GM18499 (cell line): ENCODE measurements around the gene EIF4A3.
"Not testable (repeated sequence)": the region's sequence is repeated elsewhere in the genome, so short reads cannot be mapped to it uniquely, and the experiment has no call there.

Experiments used
- ATAC-seq: cut with Tn5 transposase; IDR thresholded peaks from one replicate; pipeline ENCODE4 v1.9.1; 2021; ENCODE audit warnings: moderate number of reproducible peaks; ENCODE audit not compliant: insufficient read depth, unreplicated experiment

The EIF4A3 gene

GRCh38 chr17:80103449-80104085 lies 43.4 kb downstream of the EIF4A3 start:
- no peak for ATAC-seq

- no peak for ATAC-seq
These were observed 44.1 kb downstream of the EIF4A3 start for GRCh38 chr17:80102664-80103448.

DNA sequence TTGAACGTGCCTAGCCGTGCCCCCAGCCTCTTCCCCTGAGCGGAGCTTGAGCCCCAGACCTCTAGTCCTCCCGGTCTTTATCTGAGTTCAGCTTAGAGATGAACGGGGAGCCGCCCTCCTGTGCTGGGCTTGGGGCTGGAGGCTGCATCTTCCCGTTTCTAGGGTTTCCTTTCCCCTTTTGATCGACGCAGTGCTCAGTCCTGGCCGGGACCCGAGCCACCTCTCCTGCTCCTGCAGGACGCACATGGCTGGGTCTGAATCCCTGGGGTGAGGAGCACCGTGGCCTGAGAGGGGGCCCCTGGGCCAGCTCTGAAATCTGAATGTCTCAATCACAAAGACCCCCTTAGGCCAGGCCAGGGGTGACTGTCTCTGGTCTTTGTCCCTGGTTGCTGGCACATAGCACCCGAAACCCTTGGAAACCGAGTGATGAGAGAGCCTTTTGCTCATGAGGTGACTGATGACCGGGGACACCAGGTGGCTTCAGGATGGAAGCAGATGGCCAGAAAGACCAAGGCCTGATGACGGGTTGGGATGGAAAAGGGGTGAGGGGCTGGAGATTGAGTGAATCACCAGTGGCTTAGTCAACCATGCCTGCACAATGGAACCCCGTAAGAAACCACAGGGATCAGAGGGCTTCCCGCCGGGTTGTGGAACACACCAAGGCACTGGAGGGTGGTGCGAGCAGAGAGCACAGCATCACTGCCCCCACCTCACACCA lies 44.8 kb downstream of the EIF4A3 start:
- ATAC-seq, result no peak

- no peak for ATAC-seq
These were observed 45.6 kb downstream of the EIF4A3 start, which contains the start of gene GAA for GRCh38 chr17:80101011-80101945. GAA (plus strand) TSS chr17:80101581; CDS start chr17:80104587, 3,006 bp downstream.

GRCh38 chr17:80100035-80100323 lies 46.9 kb downstream of the EIF4A3 start:
- no peak for ATAC-seq

DNA sequence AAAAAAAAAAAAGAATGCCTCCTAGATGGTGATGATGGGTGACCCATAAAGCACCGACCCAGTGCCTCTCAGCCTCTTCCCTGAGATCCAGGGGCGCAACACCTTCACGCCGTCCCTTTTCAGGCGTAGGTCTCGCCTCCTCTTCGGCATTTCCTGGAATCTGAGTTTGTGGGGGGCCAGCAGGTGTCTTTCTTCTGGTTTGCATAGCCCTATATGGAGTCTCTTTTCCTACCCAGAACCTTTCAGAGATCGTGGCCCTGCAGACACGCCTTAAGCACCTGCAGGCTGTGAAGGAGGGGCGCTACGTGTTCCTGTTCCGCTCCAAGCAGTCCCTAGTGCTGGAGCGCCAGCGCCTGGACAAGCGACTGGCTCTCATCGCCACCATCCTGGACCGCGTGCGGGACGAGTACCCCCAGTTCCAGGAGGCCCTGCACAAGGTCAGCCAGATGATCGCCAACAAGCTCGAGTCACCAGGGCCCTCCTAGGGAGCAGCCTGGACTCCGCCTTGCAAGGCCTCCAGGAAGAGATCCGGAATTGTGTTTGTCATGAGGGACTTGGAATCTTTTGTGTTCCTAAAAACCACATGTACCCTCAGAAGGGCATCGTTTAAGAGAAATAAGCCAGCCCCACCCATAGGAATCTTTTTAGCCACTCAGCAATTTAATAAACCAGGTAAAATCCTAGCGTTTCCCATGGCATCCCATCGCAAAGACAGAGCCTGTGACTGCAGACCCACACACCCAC lies 47.5 kb downstream of the EIF4A3 start:
- no peak for ATAC-seq

DNA sequence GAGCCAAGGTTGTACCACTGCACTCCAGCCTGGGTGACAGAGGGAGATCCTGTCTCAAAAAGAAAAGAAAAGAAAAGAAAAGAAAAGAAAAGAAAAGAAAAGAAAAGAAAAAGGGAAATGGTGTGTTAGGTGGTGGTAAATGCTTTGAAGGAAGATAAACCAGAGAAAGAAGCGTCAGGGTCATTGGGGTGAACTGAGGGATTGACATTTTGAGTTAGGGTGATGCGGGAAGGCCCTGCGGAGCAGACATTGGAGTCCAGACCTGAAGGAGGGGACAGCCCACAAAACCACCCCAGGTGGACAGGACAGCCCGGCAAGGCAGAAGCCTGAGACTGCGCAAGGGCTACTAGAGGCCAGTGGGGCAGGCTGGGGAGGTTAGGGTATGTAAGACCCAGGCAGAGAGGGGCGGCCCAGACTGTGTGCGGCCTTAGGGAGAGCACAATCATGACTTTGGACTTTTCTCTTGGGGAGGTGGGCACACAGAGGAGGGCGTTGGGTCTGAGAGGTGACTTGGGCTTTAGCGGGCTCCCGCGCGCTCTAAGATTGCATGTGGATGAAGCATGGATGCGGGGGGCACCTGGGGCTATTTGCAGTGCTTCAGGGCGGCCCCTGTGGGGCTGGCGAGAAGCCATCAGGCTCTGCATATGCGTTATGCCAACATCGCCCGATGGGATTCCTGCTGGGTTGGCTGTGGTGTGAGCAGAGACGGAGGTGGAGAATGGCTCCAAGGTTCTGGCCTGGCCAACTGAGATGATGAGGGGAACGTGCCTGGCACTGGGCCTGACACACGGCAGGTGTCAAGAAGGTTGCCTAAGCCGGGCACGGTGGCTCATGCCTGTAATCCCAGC lies 48.9 kb downstream of the EIF4A3 start:
- ATAC-seq, result no peak

GRCh38 chr17:80097127-80097621 lies 49.8 kb downstream of the EIF4A3 start:
- no peak for ATAC-seq

- no peak for ATAC-seq
These were observed 50.3 kb downstream of the EIF4A3 start for GRCh38 chr17:80096561-80097021.

- no peak for ATAC-seq
These were observed 51.0 kb downstream of the EIF4A3 start for GRCh38 chr17:80095844-80096475.

DNA sequence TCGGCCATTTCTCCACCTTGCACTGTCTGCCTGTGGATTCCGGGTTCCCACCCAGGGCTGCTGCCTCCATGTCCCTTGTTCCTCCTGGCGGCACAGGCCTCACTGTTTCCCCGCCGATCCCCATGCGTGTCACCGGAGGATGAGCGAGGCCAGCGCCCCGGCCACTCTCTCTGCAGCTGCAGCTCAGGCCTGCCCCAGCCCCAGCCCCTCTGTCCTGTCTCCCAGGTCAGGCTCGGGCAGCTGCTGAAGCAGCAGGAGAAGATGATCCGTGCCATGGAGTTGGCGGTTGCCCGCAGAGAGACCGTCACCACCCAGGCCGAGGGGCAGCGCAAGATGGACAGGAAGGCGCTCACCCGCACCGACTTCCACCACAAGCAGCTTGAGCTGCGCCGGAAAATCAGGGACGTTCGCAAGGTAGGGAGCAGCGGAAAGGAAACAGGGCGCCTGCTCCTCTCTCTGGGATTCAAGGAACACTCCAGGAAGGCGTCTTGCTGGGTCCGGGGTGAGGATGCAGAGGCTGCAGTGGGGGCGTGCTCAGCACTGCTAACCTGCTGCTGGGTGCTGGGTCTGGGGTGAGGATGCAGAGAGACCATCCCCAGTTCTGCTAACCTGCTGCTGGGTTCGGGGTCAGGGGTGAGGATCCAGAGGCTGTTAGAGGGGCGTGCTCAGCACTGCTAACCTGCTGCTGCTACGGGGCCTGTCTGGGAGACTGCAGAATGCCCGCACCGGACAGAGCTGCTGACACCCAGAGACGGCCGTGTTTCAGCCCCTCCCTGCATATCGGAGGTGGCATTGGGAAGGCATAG lies 51.7 kb downstream of the EIF4A3 start:
- no peak for ATAC-seq

GRCh38 chr17:80092959-80093358 lies 54.0 kb downstream of the EIF4A3 start:
- ATAC-seq, result no peak

DNA sequence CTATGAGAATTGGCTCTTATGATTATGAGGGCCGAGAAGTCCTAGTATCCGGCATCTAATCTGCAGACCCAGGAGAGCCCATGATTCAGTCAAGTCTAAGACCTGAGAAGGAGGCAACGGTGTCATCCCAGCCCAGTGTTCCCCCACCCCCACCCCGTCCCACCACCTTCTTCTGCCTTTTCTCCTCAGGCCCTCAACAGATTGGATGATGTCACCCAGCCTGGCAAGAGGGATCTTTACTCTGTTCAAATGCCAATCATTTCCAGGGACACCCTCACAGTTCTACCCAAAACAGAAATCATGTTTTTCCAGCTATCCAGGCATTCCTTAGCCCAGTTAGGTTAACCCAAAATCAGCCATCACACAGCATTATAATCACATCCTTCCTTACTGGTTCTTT lies 55.6 kb downstream of the EIF4A3 start:
- ATAC-seq, result no peak

- not testable (repeated sequence) for ATAC-seq
These were observed 56.8 kb downstream of the EIF4A3 start for GRCh38 chr17:80090164-80090563.

DNA sequence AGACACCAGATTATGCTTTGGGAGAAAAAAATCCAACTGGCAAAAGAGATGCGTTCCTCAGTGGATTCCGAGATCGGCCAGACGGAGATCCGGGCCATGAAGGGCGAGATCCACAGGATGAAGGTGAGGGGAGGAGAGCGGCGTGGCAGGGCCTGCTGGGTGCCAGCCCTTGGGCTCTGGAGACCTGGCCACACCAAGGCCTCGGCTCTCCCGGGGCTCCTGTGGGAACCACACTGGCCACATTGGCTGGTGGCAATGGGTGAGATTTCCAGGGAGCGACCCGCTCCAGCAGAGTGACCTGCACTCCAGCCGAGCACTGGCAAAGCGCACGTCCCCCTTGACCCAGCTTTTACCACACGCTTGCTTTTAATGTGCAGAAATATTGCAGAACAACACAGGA lies 57.2 kb downstream of the EIF4A3 start:
- ATAC-seq, result no peak

DNA sequence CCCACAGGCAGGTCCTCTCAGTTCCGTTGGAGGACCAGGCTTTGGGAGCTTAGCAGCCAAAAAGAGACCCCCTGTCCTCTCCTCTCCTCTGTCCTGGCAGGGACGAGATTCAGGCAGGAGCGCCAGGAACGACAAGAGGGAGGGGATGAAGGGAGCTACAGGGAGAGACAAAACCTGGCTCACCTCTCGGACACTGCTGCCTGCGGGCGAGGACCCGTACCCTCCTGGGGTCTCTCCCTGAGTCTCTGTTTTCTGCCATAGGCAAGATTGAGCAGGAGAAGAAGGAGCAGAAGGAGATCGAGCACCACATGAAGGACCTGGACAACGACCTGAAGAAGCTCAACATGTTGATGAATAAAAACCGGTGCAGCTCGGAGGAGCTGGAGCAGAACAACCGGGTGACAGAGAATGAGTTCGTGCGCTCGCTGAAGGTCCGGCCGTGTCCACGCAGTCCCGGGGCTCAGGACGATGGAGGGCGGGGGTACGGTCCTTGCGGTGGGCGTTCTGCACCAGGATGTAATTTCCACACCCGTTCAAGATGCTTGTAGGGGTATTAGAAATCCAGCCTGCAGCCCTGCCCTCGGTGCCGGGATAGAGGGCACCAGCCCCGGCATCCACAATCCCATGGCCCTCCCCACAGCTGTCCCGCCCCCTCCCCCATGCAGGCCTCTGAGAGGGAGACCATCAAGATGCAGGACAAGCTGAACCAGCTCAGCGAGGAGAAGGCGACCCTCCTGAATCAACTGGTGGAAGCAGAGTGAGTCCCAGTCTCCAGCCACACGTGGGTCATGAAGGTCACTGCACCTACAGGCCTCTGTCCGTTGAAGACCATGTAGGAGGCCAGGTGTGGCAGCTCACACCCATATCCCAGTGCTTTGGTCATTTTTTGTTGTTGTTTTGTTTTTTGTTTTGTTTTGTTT lies 59.3 kb downstream of the EIF4A3 start:
- no peak for ATAC-seq
